ENCODE results near the gene DEFB132.

The DEFB132 gene

DNA sequence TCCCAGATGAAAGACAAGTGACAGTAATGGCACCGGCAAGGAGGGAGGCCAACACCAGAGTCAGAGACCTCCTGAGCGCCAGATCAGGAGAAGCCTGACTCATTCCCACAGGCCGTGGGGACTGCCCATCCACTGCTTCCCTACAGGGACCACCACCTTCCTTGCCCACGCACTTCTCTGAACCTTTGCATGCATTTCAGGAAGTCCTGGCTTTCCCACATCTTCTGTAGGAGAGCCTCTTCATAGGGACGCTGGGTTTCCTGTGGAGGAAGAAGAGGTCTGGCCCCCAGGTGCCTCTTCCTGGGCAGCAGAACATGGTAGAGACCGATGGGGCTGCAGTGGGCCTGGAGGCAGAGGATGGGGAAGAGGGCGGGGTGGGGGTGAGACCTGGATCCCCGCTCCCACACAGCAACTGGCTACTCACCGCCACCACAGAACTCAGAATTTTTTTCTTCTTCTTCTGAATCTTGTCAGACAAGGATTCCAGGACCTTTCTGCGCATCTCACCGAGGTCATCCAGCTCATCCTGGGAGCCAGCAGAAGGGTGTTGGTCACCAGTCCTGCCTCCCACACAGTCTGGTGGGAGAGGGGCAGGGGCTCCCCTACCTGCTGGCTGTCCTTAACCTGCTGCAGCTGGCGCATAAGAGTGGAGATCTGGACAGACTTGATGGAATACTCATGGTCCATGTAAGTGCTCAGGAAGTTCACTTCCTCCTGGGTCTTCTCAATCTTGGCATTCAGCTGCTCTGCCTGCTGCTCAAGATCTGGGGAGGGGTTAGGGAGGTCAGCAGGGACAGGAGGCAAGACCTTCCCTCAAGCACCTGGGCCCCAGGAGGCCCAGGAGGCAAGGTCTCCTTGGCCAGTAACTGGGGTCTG lies 19.3 kb downstream of the DEFB132 start:
- TF ChIP-seq SUZ12 (IDR thresholded peaks at IDR 0.05; ENCODE audit: extremely low read depth, insufficient read depth, insufficient read length) (no peak), ZNF274 (IDR thresholded peaks at IDR 0.05; ENCODE audit: low read depth, low read length) (no peak), YY1 (IDR thresholded peaks at IDR 0.05; ENCODE audit: insufficient read depth, insufficient read length) (no peak)
- H3K9me3 ChIP-seq (ENCODE audit: insufficient read depth, low read length), result no peaks in the 10 kb centered on the region
- no peak overlapping the region for H3K9ac ChIP-seq (ENCODE audit: insufficient read length, low read depth)
- peaks cover 4% of the 10 kb centered on the region for H3K4me1 ChIP-seq (ENCODE audit: insufficient read depth, insufficient read length)
- no peaks in the 10 kb centered on the region for H3K27me3 ChIP-seq (ENCODE audit: insufficient read depth, insufficient read length)
- H3K4me3 ChIP-seq (ENCODE audit: insufficient read length, low read depth), result no peak overlapping the region
- DNase-seq (ENCODE audit: low read depth, low spot score), result no peak
- H3K36me3 ChIP-seq (ENCODE audit: insufficient read depth, insufficient read length, low read length), result peaks cover 9% of the 10 kb centered on the region

DNA sequence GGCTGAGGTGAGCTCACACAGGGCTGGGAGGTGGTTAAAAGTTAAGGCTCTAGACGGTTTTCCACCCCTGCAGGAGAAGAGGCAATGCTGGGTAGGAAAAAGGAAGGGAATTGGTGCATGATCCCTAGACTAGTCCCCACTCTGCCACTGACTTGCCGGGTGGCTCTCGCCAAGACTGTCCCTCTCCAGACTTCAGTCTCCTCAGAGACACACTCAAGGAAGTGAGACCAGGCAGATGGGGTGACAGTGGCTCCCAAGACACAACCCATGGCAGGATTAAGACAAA lies 19.9 kb downstream of the DEFB132 start:
- peaks cover 9% of the 10 kb centered on the region for H3K36me3 ChIP-seq (ENCODE audit: insufficient read depth, insufficient read length, low read length)
- no peaks in the 10 kb centered on the region for H3K27me3 ChIP-seq (ENCODE audit: insufficient read depth, insufficient read length)
- no peak for DNase-seq (ENCODE audit: low read depth, low spot score)
- H3K4me1 ChIP-seq (ENCODE audit: insufficient read depth, insufficient read length), result peaks cover 4% of the 10 kb centered on the region
- H3K9ac ChIP-seq (ENCODE audit: insufficient read length, low read depth), result no peak overlapping the region
- no peaks in the 10 kb centered on the region for H3K9me3 ChIP-seq (ENCODE audit: insufficient read depth, low read length)
- no peak for TF ChIP-seq SUZ12 (IDR thresholded peaks at IDR 0.05; ENCODE audit: extremely low read depth, insufficient read depth, insufficient read length)
- TF ChIP-seq ZNF274 (IDR thresholded peaks at IDR 0.05; ENCODE audit: low read depth, low read length), result no peak
- TF ChIP-seq YY1 (IDR thresholded peaks at IDR 0.05; ENCODE audit: insufficient read depth, insufficient read length), result no peak
- H3K4me3 ChIP-seq (ENCODE audit: insufficient read length, low read depth), result no peak overlapping the region

DNA sequence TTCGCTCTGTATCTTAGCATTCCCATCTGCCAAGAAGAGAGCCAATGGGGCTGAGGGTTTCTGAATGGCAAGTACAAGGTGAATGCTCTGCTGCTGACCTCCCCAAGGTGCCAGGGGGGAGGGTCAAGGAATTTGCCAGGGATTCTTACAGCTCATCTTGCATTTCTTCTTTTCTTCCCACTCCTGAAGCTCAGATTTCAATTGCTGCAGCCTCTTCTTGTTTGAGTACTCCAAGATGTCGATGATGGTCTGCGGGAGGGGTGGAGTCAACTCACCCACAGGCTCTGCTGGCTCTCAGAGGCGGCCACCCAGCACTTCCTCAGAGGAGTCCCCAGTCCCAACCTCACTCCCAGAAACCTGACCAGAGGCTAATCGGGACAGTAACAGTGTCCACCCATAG lies 20.7 kb downstream of the DEFB132 start:
- H3K9me3 ChIP-seq (ENCODE audit: insufficient read depth, low read length), result no peaks in the 10 kb centered on the region
- TF ChIP-seq YY1 (IDR thresholded peaks at IDR 0.05; ENCODE audit: insufficient read depth, insufficient read length) (no peak), ZNF274 (IDR thresholded peaks at IDR 0.05; ENCODE audit: low read depth, low read length) (no peak), SUZ12 (IDR thresholded peaks at IDR 0.05; ENCODE audit: extremely low read depth, insufficient read depth, insufficient read length) (no peak)
- DNase-seq (ENCODE audit: low read depth, low spot score), result no peak
- no peak overlapping the region for H3K4me3 ChIP-seq (ENCODE audit: insufficient read length, low read depth)
- peaks cover 4% of the 10 kb centered on the region for H3K4me1 ChIP-seq (ENCODE audit: insufficient read depth, insufficient read length)
- peaks cover 9% of the 10 kb centered on the region for H3K36me3 ChIP-seq (ENCODE audit: insufficient read depth, insufficient read length, low read length)
- H3K27me3 ChIP-seq (ENCODE audit: insufficient read depth, insufficient read length), result no peaks in the 10 kb centered on the region
- no peak overlapping the region for H3K9ac ChIP-seq (ENCODE audit: insufficient read length, low read depth)

DNA sequence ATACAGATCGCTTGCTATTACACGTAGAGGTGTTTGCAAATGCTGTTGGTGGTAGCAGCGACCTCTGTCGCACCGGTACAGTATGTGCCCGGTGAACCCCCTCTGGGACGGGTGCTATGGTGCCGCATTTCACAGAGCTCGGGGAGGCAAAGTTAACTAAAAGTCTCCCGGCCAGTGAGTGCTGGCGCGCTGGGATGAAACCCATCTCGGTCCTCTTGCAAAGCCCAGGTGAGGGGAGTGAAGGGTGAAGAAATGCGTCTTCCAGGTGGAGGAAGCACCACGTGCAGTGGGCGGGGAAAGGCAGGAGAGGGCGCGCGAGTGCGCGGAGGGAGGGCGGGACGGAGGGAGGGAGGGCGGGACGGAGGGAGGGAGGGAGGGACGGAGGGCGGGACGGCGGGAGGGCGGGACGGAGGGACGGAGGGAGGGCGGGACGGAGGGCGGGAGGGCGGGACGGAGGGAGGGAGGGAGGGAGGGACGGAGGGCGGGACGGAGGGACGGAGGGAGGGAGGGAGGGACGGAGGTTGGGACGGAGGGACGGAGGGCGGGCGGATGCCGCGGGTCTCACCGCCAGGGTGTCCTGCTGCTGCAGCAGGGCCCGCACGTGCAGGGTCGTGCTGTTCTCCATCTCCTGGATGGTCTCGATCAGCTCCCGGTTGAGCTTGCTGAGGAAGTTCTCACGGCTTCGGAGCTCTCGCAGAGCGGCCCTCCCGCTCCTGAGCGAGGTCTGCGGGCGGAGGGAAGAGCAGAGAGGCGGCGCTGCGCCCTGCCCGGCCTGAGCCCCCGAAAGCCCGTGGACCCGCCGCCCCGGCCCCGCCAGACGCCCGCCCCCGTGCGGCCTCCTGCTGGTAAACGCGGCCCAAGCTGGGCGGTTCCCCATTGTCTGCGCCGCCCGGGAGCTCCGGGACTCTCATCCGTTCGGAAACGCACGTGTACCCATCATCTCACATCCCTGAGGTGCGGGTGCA lies 21.4 kb downstream of the DEFB132 start:
- H3K36me3 ChIP-seq (ENCODE audit: insufficient read depth, insufficient read length, low read length), result peaks cover 9% of the 10 kb centered on the region
- no peaks in the 10 kb centered on the region for H3K27me3 ChIP-seq (ENCODE audit: insufficient read depth, insufficient read length)
- no peaks in the 10 kb centered on the region for H3K9me3 ChIP-seq (ENCODE audit: insufficient read depth, low read length)
- no peak overlapping the region for H3K4me3 ChIP-seq (ENCODE audit: insufficient read length, low read depth)
- peaks cover 4% of the 10 kb centered on the region for H3K4me1 ChIP-seq (ENCODE audit: insufficient read depth, insufficient read length)
- no peak for TF ChIP-seq YY1 (IDR thresholded peaks at IDR 0.05; ENCODE audit: insufficient read depth, insufficient read length)
- TF ChIP-seq ZNF274 (IDR thresholded peaks at IDR 0.05; ENCODE audit: low read depth, low read length), result no peak
- no peak for TF ChIP-seq SUZ12 (IDR thresholded peaks at IDR 0.05; ENCODE audit: extremely low read depth, insufficient read depth, insufficient read length)
- no peak for DNase-seq (ENCODE audit: low read depth, low spot score)
- H3K9ac ChIP-seq (ENCODE audit: insufficient read length, low read depth), result no peak overlapping the region

DNA sequence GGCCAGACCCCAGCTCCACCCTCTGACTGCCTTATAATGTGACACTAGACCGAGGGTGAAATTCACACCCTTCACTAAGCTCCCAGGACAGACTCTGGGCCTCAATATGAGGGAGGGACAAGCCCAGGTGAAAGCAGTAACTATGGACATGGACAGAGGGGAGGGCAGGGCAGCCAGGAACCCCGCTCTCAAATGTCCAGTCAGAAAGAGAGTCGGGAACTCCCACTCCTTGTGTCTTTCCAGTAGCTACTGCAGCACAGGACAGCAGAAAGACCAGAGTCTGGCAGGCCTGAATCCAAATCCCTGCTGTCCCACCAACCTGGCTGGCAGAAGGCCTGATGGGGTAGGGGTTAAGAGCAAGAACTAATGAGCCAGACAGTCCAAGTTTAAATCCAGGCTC lies 26.6 kb downstream of the DEFB132 start:
- Histone ChIP-seq H3K36me3 (ENCODE audit: insufficient read depth, insufficient read length, low read length) (no peaks in the 10 kb centered on the region), H3K4me3 (ENCODE audit: insufficient read length, low read depth) (no peak overlapping the region), H3K27me3 (ENCODE audit: insufficient read depth, insufficient read length) (no peaks in the 10 kb centered on the region), H3K9ac (ENCODE audit: insufficient read length, low read depth) (no peak overlapping the region), H3K9me3 (ENCODE audit: insufficient read depth, low read length) (no peaks in the 10 kb centered on the region), H3K4me1 (ENCODE audit: insufficient read depth, insufficient read length) (no peaks in the 10 kb centered on the region)
- DNase-seq (ENCODE audit: low read depth, low spot score), result no peak
- no peak for TF ChIP-seq SUZ12 (IDR thresholded peaks at IDR 0.05; ENCODE audit: extremely low read depth, insufficient read depth, insufficient read length)
- no peak for TF ChIP-seq ZNF274 (IDR thresholded peaks at IDR 0.05; ENCODE audit: low read depth, low read length)
- TF ChIP-seq YY1 (IDR thresholded peaks at IDR 0.05; ENCODE audit: insufficient read depth, insufficient read length), result no peak

DNA sequence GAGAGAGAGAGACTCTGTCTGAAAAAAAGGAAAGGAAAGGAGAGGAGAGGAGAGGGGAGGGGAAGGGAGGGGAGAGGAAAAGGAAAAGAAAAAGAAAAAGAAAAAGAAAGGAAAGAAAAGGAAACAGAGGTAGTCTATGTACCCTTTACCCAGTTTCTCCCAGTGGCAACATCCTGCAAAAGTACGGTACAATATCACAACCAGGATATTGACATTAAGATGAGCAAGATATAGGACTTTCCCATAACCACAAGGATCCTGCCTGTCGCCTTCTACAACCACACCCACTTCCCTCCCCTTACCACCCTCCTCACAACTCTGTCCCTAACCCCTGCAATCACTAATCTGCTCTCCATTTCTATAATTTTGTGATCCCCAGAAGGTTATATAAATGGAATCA lies 29.0 kb downstream of the DEFB132 start:
- H3K36me3 ChIP-seq (ENCODE audit: insufficient read depth, insufficient read length, low read length), result no peaks in the 10 kb centered on the region
- H3K4me3 ChIP-seq (ENCODE audit: insufficient read length, low read depth), result no peak overlapping the region
- TF ChIP-seq SUZ12 (IDR thresholded peaks at IDR 0.05; ENCODE audit: extremely low read depth, insufficient read depth, insufficient read length), result no peak
- no peak for TF ChIP-seq ZNF274 (IDR thresholded peaks at IDR 0.05; ENCODE audit: low read depth, low read length)
- no peak for TF ChIP-seq YY1 (IDR thresholded peaks at IDR 0.05; ENCODE audit: insufficient read depth, insufficient read length)
- H3K9ac ChIP-seq (ENCODE audit: insufficient read length, low read depth), result no peak overlapping the region
- no peak for DNase-seq (ENCODE audit: low read depth, low spot score)
- peaks cover 3% of the 10 kb centered on the region for H3K4me1 ChIP-seq (ENCODE audit: insufficient read depth, insufficient read length)
- H3K27me3 ChIP-seq (ENCODE audit: insufficient read depth, insufficient read length), result peaks cover 4% of the 10 kb centered on the region
- H3K9me3 ChIP-seq (ENCODE audit: insufficient read depth, low read length), result no peaks in the 10 kb centered on the region
